ENCODE results near the gene CENPS. TPM values are rescaled to one million over a fixed set of nuclear protein-coding genes. Genes with fewer than 3 reads are reported as not detected.

The CENPS gene
- total and polyA plus RNA-seq, 2 of the 13 experiments (the other 11 are each of a cell fraction or from before 2014, with no cell fraction given), result 3.3 to 22.0 TPM

GRCh38 chr1:10398734-10399443, 31.3 kb upstream of the CENPS start, which contains the start of gene PGD (continued):
- TF ChIP-seq, protein P1, sequence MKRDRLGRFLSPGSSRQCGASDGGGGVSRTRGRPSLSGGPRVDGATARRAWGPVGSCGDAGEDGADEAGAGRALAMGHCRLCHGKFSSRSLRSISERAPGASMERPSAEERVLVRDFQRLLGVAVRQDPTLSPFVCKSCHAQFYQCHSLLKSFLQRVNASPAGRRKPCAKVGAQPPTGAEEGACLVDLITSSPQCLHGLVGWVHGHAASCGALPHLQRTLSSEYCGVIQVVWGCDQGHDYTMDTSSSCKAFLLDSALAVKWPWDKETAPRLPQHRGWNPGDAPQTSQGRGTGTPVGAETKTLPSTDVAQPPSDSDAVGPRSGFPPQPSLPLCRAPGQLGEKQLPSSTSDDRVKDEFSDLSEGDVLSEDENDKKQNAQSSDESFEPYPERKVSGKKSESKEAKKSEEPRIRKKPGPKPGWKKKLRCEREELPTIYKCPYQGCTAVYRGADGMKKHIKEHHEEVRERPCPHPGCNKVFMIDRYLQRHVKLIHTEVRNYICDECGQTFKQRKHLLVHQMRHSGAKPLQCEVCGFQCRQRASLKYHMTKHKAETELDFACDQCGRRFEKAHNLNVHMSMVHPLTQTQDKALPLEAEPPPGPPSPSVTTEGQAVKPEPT (CRISPR knock-in tag; IDR thresholded peaks at IDR 0.05; ENCODE audit: low read depth), result peak; percentile 76
- TF ChIP-seq CBFB (CRISPR knock-in tag; IDR thresholded peaks at IDR 0.05), result 0 out of 2 replicates have a peak, but pooled peaks have one; percentile 33
- TF ChIP-seq ZNF224 (CRISPR knock-in tag; IDR thresholded peaks at IDR 0.05), result peak; percentile 88; the same call in 1 of the 2 replicates
- peak; percentile 64; the same call in 1 of the 2 replicates for TF ChIP-seq CBX5 (CRISPR knock-in tag; IDR thresholded peaks at IDR 0.05; ENCODE audit: borderline replicate concordance)
- TF ChIP-seq YEATS4 (CRISPR knock-in tag; IDR thresholded peaks at IDR 0.05; ENCODE audit: borderline replicate concordance), result peak; percentile 84
- TF ChIP-seq, protein P2, sequence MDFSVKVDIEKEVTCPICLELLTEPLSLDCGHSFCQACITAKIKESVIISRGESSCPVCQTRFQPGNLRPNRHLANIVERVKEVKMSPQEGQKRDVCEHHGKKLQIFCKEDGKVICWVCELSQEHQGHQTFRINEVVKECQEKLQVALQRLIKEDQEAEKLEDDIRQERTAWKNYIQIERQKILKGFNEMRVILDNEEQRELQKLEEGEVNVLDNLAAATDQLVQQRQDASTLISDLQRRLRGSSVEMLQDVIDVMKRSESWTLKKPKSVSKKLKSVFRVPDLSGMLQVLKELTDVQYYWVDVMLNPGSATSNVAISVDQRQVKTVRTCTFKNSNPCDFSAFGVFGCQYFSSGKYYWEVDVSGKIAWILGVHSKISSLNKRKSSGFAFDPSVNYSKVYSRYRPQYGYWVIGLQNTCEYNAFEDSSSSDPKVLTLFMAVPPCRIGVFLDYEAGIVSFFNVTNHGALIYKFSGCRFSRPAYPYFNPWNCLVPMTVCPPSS (IDR thresholded peaks at IDR 0.05), result no peak
- no peak for TF ChIP-seq ZNF674 (CRISPR knock-in tag; IDR thresholded peaks at IDR 0.05; ENCODE audit: low read depth)
- TF ChIP-seq ZNF687 (CRISPR knock-in tag; IDR thresholded peaks at IDR 0.05), result peak; percentile 96
- TF ChIP-seq, protein P3, sequence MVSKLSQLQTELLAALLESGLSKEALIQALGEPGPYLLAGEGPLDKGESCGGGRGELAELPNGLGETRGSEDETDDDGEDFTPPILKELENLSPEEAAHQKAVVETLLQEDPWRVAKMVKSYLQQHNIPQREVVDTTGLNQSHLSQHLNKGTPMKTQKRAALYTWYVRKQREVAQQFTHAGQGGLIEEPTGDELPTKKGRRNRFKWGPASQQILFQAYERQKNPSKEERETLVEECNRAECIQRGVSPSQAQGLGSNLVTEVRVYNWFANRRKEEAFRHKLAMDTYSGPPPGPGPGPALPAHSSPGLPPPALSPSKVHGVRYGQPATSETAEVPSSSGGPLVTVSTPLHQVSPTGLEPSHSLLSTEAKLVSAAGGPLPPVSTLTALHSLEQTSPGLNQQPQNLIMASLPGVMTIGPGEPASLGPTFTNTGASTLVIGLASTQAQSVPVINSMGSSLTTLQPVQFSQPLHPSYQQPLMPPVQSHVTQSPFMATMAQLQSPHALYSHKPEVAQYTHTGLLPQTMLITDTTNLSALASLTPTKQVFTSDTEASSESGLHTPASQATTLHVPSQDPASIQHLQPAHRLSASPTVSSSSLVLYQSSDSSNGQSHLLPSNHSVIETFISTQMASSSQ (IDR thresholded peaks at IDR 0.05; ENCODE audit: low read depth), result no peak
- TF ChIP-seq, protein P3 (CRISPR knock-in tag; IDR thresholded peaks at IDR 0.05; ENCODE audit: borderline replicate concordance), result no peak
- peak; percentile 95; the same call in 1 of the 2 replicates for TF ChIP-seq MEIS1 (CRISPR knock-in tag; IDR thresholded peaks at IDR 0.05; ENCODE audit: borderline replicate concordance)
- TF ChIP-seq IRF2 (CRISPR knock-in tag; IDR thresholded peaks at IDR 0.05), result peak; percentile 76
- peak; percentile 81; the same call in 1 of the 2 replicates for TF ChIP-seq SP1 (IDR thresholded peaks at IDR 0.05)
- TF ChIP-seq SP1 (CRISPR knock-in tag; IDR thresholded peaks at IDR 0.05), result peak; percentile 99
- TF ChIP-seq ZBTB8A (CRISPR knock-in tag; IDR thresholded peaks at IDR 0.05; ENCODE audit: borderline replicate concordance, low read depth), result no peak
- TF ChIP-seq ZNF30 (CRISPR knock-in tag; IDR thresholded peaks at IDR 0.05), result peak; percentile 61; the same call in 1 of the 2 replicates
- TF ChIP-seq NAIF1 (CRISPR knock-in tag; IDR thresholded peaks at IDR 0.05; ENCODE audit: borderline replicate concordance), result peak; percentile 96
- TF ChIP-seq AKAP8 (CRISPR knock-in tag; IDR thresholded peaks at IDR 0.05), result peak; percentile 70; the same call in 1 of the 2 replicates
